LHCN-M2 (cell line): ENCODE results near the gene SLC38A9. TPM values are rescaled to one million over a fixed set of nuclear protein-coding genes. Genes with fewer than 3 reads are reported as not detected.
"Not testable (repeated sequence)": the region's sequence is repeated elsewhere in the genome, so short reads cannot be mapped to it uniquely, and the experiment has no call there.

Source experiments
- DNase-seq: peaks from one replicate; pipeline ENCODE4 v3.0.0-alpha.2; 2012; ENCODE audit warnings: low read depth
- total RNA-seq: library from RNA; depleted of rRNA; stranded (reverse); fragments of >200 nt; gene quantifications from 2 replicates; pipeline ENCODE4 v1.2.3, GENCODE V29; 2014

SLC38A9 gene
- total RNA-seq, 1 experiment from 2014 or later, result 13.5 TPM

- DNase-seq, result no peak
Observed at GRCh38 chr5:55708732-55709131, 3.4 kb downstream of the SLC38A9 start.

- DNase-seq, result no peak
Observed at GRCh38 chr5:55706230-55706629, 5.9 kb downstream of the SLC38A9 start.

GRCh38 chr5:55702598-55703345 is 9.4 kb downstream of the SLC38A9 start:
- DNase-seq, result no peak

GRCh38 chr5:55701462-55702103 is 10.5 kb downstream of the SLC38A9 start:
- DNase-seq, result no peak

GRCh38 chr5:55700745-55701144 is 11.4 kb downstream of the SLC38A9 start:
- DNase-seq, result no peak

DNA sequence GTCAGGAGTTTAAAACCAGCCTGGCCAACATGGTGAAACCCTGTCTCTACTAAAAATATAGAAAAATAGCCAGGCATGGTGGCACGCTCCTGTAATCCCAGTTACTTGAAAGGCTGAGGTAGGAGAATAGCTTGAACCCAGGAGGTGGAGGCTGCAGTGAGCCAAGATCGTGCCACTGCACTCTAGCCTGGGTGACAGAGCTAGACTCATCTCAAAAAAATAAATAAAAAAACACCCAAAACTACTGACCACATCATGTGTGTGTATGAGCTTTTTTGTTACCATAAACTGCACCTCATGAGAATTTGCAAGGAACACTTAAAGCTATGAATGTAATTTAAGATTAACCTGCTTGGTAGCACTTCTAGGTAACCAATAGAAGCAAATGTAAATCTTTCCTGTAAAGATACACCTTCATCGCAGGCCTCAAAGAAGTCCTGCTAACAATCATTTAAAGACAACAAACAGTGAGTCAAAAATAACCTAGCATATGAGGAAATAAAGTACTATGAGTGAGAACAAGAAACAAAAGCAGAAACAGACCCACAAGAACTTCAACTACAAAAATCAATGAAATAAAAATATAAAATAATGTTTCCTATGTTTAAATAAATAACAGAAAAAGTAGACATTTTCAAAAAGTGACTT is 13.0 kb downstream of the SLC38A9 start:
- DNase-seq, result no peak

- not testable (repeated sequence) for DNase-seq
Observed at GRCh38 chr5:55696704-55697103, 15.4 kb downstream of the SLC38A9 start.

DNA sequence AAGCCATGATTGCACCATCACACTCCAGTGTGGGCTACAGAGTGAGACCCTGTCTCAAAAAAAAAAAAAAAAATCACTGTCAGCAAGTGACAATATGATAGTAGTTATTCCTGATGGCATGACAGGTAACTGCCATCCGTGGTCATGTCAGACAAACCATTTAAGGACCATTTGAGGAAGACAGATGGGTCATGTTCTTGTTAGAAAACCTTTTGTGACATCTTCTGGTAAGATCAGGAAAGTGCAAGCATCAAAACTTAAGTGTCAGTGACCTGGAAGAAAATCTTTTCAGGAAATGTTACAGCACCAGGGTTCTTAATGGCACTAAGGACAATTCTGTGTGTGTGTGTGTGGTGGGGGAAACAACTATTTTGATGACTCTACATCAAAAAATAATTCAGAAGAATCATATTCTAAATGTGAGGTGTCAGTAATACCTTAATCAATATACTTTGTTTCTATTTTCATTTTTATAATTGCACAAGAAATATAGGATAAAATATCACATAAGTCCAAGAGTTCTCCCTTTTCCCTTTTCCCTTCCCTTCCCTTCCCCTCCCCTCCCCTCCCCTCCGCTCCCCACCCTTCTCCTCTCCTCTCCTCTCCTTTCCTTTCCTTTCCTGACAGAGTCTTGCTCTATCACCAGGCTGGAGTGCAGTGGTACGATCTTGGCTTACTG is 17.8 kb downstream of the SLC38A9 start:
- DNase-seq, result peak; percentile 35

DNA sequence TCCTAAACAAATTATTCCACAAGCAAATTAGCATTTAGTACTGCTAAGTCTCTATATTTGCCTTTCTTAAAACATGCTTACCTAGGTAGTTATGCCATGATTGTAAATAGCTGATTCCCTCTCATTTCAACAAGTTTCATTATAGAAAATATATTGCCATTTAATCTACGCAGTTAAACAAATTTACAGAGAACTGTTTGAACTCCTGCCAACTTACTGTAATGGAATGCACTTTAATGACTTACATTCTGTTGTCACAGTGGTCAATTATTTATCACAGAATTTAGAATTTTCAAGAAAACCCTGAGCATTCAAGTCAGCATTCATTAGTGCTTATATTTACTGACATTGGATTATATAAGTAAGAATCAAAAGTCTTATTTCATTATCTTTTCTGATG is 19.6 kb downstream of the SLC38A9 start:
- DNase-seq, result no peak

DNA sequence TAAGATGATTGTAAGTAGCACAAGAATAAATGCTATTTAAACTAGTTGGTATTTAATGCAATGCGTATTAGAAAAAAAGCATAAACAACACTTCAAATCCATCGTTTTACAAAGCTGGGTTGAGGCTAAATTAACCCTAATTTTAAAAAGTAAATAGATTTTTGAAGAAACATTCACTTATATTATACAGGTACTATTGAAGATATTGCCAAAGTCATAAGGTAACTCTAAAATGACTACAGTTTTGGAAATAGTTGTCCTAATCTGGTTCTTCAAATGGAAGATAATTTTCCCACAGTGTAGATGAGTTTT is 20.1 kb downstream of the SLC38A9 start:
- DNase-seq, result no peak

GRCh38 chr5:55691265-55692105 is 20.6 kb downstream of the SLC38A9 start:
- DNase-seq, result peak; percentile 61

GRCh38 chr5:55682071-55682470 is 30.1 kb downstream of the SLC38A9 start:
- DNase-seq, result no peak

- no peak for DNase-seq
Observed at GRCh38 chr5:55681301-55681700, 30.8 kb downstream of the SLC38A9 start.

- DNase-seq, result no peak
Observed at GRCh38 chr5:55680353-55680752, 31.8 kb downstream of the SLC38A9 start.

GRCh38 chr5:55679556-55679955 is 32.6 kb downstream of the SLC38A9 start:
- no peak for DNase-seq

GRCh38 chr5:55675119-55675518 is 37.0 kb downstream of the SLC38A9 start:
- no peak for DNase-seq

- no peak for DNase-seq
Observed at GRCh38 chr5:55674340-55674739, 37.8 kb downstream of the SLC38A9 start.

GRCh38 chr5:55672477-55672911 is 39.6 kb downstream of the SLC38A9 start:
- DNase-seq, result no peak

GRCh38 chr5:55671975-55672374 is 40.1 kb downstream of the SLC38A9 start:
- no peak for DNase-seq

- peak; percentile 74 for DNase-seq
Observed at GRCh38 chr5:55668356-55668755, 43.8 kb downstream of the SLC38A9 start.

GRCh38 chr5:55667938-55668337 is 44.2 kb downstream of the SLC38A9 start:
- no peak for DNase-seq
